GM23248 (cell line): ENCODE measurements around the gene SRCIN1.

Experiments
- EZH2 ChIP-seq: fragments of 200-600 bp; sonication (generic); IDR thresholded peaks from 2 replicates; pipeline ENCODE4 v1.6.1; 2018; ENCODE audit warnings: antibody characterized with exemption, mild to moderate bottlenecking; ENCODE audit not compliant: insufficient read depth, poor library complexity, severe bottlenecking
- EZH2phosphoT487 ChIP-seq: fragments of 200-600 bp; sonication (generic); IDR thresholded peaks from 2 replicates; pipeline ENCODE4 v1.6.1; 2018; ENCODE audit warnings: antibody characterized with exemption, moderate library complexity, mild to moderate bottlenecking, low read depth; ENCODE audit not compliant: insufficient read depth

DNA sequence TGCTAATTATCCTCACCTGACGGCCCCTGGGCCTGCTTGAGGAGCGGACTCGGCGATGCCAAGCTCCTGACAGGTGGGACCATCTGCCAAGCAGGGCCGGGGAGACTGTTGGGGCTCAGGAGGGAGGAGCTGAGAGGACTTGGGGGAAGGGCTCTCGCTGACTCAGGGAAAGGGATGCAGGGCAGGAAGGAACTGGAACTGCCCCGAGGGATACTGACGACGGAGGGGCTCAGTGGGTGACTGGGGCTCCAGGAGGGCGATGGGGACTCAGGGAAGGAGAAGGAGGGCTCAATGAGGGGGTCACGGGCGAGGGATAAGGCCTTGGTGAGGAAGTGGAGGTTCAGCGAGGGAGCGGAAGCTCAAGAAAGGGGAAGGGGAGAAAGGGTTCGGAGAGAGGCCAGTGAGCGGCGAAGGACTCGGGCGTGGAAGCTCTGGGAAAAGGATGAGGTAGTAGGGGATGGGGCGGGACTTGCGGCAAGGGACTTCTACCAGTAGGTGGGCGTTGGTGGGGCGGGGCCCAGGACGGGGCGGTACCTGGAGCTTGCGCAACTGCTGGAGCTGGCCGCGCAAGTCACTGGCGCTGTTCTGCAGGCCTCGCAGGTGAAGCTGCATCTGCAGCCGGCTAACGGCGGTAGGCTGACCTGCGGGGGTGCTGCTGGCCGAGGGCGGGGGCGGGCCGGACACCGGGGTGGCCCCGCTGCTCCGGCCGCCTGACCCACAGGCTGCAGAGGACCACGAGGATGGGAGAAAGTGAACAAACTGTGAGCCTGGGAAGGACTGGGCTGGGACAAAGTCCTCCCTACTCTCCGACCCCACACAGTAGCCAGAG is 46.5 kb downstream of the SRCIN1 start:
- TF ChIP-seq EZH2phosphoT487 (no peak), EZH2 (no peak)
